Measurements from ENCODE around the gene GLI2. TPM values are rescaled to one million over a fixed set of nuclear protein-coding genes. Genes with fewer than 3 reads are reported as not detected.

The GLI2 gene
- total RNA-seq, 1 experiment from 2014 or later, result 1.4 TPM

GRCh38 chr2:120747706-120748105, 12.0 kb downstream of the GLI2 start:
- no TSS peak for BruUV-seq (replicated peaks)
- H3K9me3 Mint-ChIP-seq (ENCODE audit: low read depth, unreplicated experiment), result no peaks in the 10 kb centered on the region
- no peak for DNase-seq
- intact Hi-C loops (cut with micrococcal nuclease; ENCODE audit: unreplicated experiment), result no loop called here
- H3K4me1 Mint-ChIP-seq (ENCODE audit: low read depth, unreplicated experiment), result no peaks in the 10 kb centered on the region
- TF ChIP-seq, protein P1, sequence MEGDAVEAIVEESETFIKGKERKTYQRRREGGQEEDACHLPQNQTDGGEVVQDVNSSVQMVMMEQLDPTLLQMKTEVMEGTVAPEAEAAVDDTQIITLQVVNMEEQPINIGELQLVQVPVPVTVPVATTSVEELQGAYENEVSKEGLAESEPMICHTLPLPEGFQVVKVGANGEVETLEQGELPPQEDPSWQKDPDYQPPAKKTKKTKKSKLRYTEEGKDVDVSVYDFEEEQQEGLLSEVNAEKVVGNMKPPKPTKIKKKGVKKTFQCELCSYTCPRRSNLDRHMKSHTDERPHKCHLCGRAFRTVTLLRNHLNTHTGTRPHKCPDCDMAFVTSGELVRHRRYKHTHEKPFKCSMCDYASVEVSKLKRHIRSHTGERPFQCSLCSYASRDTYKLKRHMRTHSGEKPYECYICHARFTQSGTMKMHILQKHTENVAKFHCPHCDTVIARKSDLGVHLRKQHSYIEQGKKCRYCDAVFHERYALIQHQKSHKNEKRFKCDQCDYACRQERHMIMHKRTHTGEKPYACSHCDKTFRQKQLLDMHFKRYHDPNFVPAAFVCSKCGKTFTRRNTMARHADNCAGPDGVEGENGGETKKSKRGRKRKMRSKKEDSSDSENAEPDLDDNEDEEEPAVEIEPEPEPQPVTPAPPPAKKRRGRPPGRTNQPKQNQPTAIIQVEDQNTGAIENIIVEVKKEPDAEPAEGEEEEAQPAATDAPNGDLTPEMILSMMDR (IDR thresholded peaks at IDR 0.05; ENCODE audit: unreplicated experiment), result no peak
- no peaks in the 10 kb centered on the region for H3K36me3 Mint-ChIP-seq (ENCODE audit: insufficient read depth, unreplicated experiment)
- CTCF ChIA-PET, result no interaction called here
- H3K27ac Mint-ChIP-seq (ENCODE audit: unreplicated experiment), result no peak overlapping the region
- H3K4me3 Mint-ChIP-seq (ENCODE audit: low read depth, unreplicated experiment), result no peak overlapping the region
- H3K27me3 Mint-ChIP-seq (ENCODE audit: unreplicated experiment), result peaks cover 41% of the 10 kb centered on the region

DNA sequence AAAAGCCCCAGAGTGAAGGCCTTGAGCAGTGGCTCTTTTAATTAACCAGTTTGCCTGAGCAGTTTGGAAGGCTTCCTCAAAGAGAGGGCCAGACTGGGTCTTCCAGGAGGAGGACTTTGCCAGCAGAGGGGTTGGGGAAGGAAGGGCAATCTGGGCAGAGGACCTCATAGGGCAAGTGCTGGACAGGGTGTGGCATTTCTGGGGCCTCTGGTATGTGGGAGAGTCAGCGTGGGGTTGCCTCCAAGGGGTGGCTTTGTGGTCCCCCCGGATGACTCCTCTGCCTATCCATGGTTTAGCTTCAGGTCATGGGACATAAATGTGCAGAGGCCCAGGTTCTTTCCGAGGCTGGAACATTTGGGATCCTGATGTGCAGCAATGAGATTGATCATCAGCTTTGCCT, 12.6 kb downstream of the GLI2 start:
- TF ChIP-seq, protein P1 (IDR thresholded peaks at IDR 0.05; ENCODE audit: unreplicated experiment), result no peak
- H3K27ac Mint-ChIP-seq (ENCODE audit: unreplicated experiment), result no peak overlapping the region
- no peak overlapping the region for H3K4me3 Mint-ChIP-seq (ENCODE audit: low read depth, unreplicated experiment)
- peaks cover 40% of the 10 kb centered on the region for H3K27me3 Mint-ChIP-seq (ENCODE audit: unreplicated experiment)
- no peaks in the 10 kb centered on the region for H3K36me3 Mint-ChIP-seq (ENCODE audit: insufficient read depth, unreplicated experiment)
- intact Hi-C loops (cut with micrococcal nuclease; ENCODE audit: unreplicated experiment), result no loop called here
- DNase-seq, result no peak
- no peaks in the 10 kb centered on the region for H3K4me1 Mint-ChIP-seq (ENCODE audit: low read depth, unreplicated experiment)
- CTCF ChIA-PET, result no interaction called here
- BruUV-seq (replicated peaks), result no TSS peak
- no peaks in the 10 kb centered on the region for H3K9me3 Mint-ChIP-seq (ENCODE audit: low read depth, unreplicated experiment)

DNA sequence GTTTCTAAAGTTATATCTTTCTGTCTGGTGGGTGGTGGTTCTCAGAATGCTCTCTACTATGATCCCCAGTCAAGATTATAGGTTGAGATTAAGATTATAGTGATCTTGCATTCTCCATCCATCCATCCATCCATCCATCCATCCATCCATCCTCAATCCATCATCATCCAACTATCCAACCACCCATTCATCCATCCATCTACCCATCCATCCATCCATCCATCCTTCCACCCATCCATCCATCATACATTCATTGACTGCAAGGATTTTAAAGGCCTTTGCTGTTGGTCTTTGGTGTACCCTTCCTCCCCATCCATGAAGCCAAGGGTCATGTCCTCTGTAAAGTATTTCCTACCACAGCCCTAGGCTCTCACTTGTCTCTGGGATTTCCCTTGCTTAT, 13.1 kb downstream of the GLI2 start:
- H3K27me3 Mint-ChIP-seq (ENCODE audit: unreplicated experiment), result peaks cover 36% of the 10 kb centered on the region
- H3K4me3 Mint-ChIP-seq (ENCODE audit: low read depth, unreplicated experiment), result no peak overlapping the region
- H3K36me3 Mint-ChIP-seq (ENCODE audit: insufficient read depth, unreplicated experiment), result no peaks in the 10 kb centered on the region
- CTCF ChIA-PET, result no interaction called here
- no peaks in the 10 kb centered on the region for H3K9me3 Mint-ChIP-seq (ENCODE audit: low read depth, unreplicated experiment)
- no TSS peak for BruUV-seq (replicated peaks)
- TF ChIP-seq, protein P1 (IDR thresholded peaks at IDR 0.05; ENCODE audit: unreplicated experiment), result no peak
- DNase-seq, result no peak
- intact Hi-C loops (cut with micrococcal nuclease; ENCODE audit: unreplicated experiment), result no loop called here
- no peaks in the 10 kb centered on the region for H3K4me1 Mint-ChIP-seq (ENCODE audit: low read depth, unreplicated experiment)
- no peak overlapping the region for H3K27ac Mint-ChIP-seq (ENCODE audit: unreplicated experiment)

GRCh38 chr2:120749506-120750431, 14.1 kb downstream of the GLI2 start:
- DNase-seq, result no peak
- CTCF ChIA-PET, result interaction anchor here (0.5 to 0.6 kb wide), 2 partner anchors 43 to 1962 kb away, joined by 3 read pairs; no protein-coding TSS in a partner anchor
- TF ChIP-seq, protein P1 (IDR thresholded peaks at IDR 0.05; ENCODE audit: unreplicated experiment), result no peak
- Mint-ChIP-seq H3K27ac (ENCODE audit: unreplicated experiment) (no peak overlapping the region), H3K4me3 (ENCODE audit: low read depth, unreplicated experiment) (no peak overlapping the region), H3K36me3 (ENCODE audit: insufficient read depth, unreplicated experiment) (no peaks in the 10 kb centered on the region), H3K4me1 (ENCODE audit: low read depth, unreplicated experiment) (no peaks in the 10 kb centered on the region), H3K9me3 (ENCODE audit: low read depth, unreplicated experiment) (no peaks in the 10 kb centered on the region), H3K27me3 (ENCODE audit: unreplicated experiment) (peaks cover 26% of the 10 kb centered on the region)
- intact Hi-C loops (cut with micrococcal nuclease; ENCODE audit: unreplicated experiment), result no loop called here
- no TSS peak for BruUV-seq (replicated peaks)

Measured in Calu3 (cell line).